ENCODE results near the gene ZNF770. TPM values are rescaled to one million over a fixed set of nuclear protein-coding genes. Genes with fewer than 3 reads are reported as not detected.

The ZNF770 gene
- total and polyA plus RNA-seq, 2 experiments from 2014 or later, result 130 to 565 TPM

DNA sequence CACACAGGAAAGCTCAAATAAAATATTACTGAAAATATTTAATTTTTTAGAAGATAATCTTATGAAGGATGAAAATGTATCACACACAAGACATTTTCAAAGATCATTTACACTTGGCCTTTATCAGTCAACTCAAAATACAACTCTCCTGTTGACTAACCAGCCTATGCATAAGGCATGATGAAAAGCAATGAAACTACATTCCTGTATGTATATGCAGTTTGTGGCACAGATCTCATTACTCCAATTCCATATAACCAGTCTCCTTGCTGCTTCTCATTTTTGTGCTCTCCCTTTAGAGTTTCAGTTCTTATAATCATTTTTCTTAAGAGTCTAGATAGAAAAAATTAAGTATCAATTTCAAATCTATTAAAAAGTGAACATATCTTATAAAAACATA lies 44.4 kb downstream of the ZNF770 start:
- no peak for DNase-seq (ENCODE audit: low spot score)
- Histone ChIP-seq H3K4me2 (no peak overlapping the region), H3K79me2 (replicated peaks; ENCODE audit: insufficient read depth) (no peaks in the 10 kb centered on the region), H2AFZ (no peak overlapping the region), H3K4me1 (ENCODE audit: insufficient read depth) (no peaks in the 10 kb centered on the region), H3K4me3 (no peak overlapping the region), H3K27ac (ENCODE audit: low read depth) (no peak overlapping the region), H3K27me3 (ENCODE audit: insufficient read depth) (no peaks in the 10 kb centered on the region), H3K9me2 (ENCODE audit: insufficient read depth) (no peaks in the 10 kb centered on the region), H4K20me1 (replicated peaks; ENCODE audit: insufficient read depth) (no peaks in the 10 kb centered on the region; the same call in 1 of the 2 replicates), H3K36me3 (ENCODE audit: insufficient read depth) (peaks cover 42% of the 10 kb centered on the region), H3F3A (replicated peaks; ENCODE audit: low read depth) (no peaks in the 10 kb centered on the region)
- no peak overlapping the region for H3K27ac Mint-ChIP-seq
- H3K36me3 Mint-ChIP-seq (ENCODE audit: low read depth), result peaks cover 43% of the 10 kb centered on the region
- H3K4me1 Mint-ChIP-seq, result no peaks in the 10 kb centered on the region
- TF ChIP-seq, protein P1, sequence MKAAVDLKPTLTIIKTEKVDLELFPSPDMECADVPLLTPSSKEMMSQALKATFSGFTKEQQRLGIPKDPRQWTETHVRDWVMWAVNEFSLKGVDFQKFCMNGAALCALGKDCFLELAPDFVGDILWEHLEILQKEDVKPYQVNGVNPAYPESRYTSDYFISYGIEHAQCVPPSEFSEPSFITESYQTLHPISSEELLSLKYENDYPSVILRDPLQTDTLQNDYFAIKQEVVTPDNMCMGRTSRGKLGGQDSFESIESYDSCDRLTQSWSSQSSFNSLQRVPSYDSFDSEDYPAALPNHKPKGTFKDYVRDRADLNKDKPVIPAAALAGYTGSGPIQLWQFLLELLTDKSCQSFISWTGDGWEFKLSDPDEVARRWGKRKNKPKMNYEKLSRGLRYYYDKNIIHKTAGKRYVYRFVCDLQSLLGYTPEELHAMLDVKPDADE (IDR thresholded peaks at IDR 0.05), result no peak
- TF ChIP-seq CREB1 (CRISPR knock-in tag; IDR thresholded peaks at IDR 0.05; ENCODE audit: low read depth) (no peak), STAT1 (IDR thresholded peaks at IDR 0.05; ENCODE audit: unreplicated experiment) (no peak), NANOG (IDR thresholded peaks at IDR 0.05; ENCODE audit: borderline replicate concordance) (no peak), ZNF331 (CRISPR knock-in tag; IDR thresholded peaks at IDR 0.05; ENCODE audit: low read depth) (no peak), EZH2 (IDR thresholded peaks at IDR 0.05; ENCODE audit: low read depth, unreplicated experiment) (no peak), POLR2AphosphoS5 (IDR thresholded peaks at IDR 0.05; ENCODE audit: low read depth) (no peak), ZNF114 (CRISPR knock-in tag; IDR thresholded peaks at IDR 0.05) (no peak), EZH2phosphoT487 (IDR thresholded peaks at IDR 0.05; ENCODE audit: unreplicated experiment) (no peak), JUNB (IDR thresholded peaks at IDR 0.05; ENCODE audit: unreplicated experiment) (no peak)
- TF ChIP-seq, protein P2, sequence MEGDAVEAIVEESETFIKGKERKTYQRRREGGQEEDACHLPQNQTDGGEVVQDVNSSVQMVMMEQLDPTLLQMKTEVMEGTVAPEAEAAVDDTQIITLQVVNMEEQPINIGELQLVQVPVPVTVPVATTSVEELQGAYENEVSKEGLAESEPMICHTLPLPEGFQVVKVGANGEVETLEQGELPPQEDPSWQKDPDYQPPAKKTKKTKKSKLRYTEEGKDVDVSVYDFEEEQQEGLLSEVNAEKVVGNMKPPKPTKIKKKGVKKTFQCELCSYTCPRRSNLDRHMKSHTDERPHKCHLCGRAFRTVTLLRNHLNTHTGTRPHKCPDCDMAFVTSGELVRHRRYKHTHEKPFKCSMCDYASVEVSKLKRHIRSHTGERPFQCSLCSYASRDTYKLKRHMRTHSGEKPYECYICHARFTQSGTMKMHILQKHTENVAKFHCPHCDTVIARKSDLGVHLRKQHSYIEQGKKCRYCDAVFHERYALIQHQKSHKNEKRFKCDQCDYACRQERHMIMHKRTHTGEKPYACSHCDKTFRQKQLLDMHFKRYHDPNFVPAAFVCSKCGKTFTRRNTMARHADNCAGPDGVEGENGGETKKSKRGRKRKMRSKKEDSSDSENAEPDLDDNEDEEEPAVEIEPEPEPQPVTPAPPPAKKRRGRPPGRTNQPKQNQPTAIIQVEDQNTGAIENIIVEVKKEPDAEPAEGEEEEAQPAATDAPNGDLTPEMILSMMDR (conservative IDR thresholded peaks at IDR 0.05; ENCODE audit: low read depth in 2 of 2), result no peak
- TF ChIP-seq, protein P3, sequence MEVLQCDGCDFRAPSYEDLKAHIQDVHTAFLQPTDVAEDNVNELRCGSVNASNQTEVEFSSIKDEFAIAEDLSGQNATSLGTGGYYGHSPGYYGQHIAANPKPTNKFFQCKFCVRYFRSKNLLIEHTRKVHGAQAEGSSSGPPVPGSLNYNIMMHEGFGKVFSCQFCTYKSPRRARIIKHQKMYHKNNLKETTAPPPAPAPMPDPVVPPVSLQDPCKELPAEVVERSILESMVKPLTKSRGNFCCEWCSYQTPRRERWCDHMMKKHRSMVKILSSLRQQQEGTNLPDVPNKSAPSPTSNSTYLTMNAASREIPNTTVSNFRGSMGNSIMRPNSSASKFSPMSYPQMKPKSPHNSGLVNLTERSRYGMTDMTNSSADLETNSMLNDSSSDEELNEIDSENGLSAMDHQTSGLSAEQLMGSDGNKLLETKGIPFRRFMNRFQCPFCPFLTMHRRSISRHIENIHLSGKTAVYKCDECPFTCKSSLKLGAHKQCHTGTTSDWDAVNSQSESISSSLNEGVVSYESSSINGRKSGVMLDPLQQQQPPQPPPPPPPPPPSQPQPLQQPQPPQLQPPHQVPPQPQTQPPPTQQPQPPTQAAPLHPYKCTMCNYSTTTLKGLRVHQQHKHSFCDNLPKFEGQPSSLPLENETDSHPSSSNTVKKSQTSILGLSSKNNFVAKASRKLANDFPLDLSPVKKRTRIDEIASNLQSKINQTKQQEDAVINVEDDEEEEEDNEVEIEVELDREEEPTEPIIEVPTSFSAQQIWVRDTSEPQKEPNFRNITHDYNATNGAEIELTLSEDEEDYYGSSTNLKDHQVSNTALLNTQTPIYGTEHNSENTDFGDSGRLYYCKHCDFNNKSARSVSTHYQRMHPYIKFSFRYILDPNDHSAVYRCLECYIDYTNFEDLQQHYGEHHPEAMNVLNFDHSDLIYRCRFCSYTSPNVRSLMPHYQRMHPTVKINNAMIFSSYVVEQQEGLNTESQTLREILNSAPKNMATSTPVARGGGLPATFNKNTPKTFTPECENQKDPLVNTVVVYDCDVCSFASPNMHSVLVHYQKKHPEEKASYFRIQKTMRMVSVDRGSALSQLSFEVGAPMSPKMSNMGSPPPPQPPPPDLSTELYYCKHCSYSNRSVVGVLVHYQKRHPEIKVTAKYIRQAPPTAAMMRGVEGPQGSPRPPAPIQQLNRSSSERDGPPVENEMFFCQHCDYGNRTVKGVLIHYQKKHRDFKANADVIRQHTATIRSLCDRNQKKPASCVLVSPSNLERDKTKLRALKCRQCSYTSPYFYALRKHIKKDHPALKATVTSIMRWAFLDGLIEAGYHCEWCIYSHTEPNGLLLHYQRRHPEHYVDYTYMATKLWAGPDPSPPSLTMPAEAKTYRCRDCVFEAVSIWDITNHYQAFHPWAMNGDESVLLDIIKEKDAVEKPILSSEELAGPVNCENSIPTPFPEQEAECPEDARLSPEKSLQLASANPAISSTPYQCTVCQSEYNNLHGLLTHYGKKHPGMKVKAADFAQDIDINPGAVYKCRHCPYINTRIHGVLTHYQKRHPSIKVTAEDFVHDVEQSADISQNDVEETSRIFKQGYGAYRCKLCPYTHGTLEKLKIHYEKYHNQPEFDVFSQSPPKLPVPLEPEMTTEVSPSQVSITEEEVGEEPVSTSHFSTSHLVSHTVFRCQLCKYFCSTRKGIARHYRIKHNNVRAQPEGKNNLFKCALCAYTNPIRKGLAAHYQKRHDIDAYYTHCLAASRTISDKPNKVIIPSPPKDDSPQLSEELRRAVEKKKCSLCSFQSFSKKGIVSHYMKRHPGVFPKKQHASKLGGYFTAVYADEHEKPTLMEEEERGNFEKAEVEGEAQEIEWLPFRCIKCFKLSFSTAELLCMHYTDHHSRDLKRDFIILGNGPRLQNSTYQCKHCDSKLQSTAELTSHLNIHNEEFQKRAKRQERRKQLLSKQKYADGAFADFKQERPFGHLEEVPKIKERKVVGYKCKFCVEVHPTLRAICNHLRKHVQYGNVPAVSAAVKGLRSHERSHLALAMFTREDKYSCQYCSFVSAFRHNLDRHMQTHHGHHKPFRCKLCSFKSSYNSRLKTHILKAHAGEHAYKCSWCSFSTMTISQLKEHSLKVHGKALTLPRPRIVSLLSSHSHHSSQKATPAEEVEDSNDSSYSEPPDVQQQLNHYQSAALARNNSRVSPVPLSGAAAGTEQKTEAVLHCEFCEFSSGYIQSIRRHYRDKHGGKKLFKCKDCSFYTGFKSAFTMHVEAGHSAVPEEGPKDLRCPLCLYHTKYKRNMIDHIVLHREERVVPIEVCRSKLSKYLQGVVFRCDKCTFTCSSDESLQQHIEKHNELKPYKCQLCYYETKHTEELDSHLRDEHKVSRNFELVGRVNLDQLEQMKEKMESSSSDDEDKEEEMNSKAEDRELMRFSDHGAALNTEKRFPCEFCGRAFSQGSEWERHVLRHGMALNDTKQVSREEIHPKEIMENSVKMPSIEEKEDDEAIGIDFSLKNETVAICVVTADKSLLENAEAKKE (CRISPR knock-in tag; IDR thresholded peaks at IDR 0.05), result no peak
- TF ChIP-seq, protein P4, sequence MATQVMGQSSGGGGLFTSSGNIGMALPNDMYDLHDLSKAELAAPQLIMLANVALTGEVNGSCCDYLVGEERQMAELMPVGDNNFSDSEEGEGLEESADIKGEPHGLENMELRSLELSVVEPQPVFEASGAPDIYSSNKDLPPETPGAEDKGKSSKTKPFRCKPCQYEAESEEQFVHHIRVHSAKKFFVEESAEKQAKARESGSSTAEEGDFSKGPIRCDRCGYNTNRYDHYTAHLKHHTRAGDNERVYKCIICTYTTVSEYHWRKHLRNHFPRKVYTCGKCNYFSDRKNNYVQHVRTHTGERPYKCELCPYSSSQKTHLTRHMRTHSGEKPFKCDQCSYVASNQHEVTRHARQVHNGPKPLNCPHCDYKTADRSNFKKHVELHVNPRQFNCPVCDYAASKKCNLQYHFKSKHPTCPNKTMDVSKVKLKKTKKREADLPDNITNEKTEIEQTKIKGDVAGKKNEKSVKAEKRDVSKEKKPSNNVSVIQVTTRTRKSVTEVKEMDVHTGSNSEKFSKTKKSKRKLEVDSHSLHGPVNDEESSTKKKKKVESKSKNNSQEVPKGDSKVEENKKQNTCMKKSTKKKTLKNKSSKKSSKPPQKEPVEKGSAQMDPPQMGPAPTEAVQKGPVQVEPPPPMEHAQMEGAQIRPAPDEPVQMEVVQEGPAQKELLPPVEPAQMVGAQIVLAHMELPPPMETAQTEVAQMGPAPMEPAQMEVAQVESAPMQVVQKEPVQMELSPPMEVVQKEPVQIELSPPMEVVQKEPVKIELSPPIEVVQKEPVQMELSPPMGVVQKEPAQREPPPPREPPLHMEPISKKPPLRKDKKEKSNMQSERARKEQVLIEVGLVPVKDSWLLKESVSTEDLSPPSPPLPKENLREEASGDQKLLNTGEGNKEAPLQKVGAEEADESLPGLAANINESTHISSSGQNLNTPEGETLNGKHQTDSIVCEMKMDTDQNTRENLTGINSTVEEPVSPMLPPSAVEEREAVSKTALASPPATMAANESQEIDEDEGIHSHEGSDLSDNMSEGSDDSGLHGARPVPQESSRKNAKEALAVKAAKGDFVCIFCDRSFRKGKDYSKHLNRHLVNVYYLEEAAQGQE (IDR thresholded peaks at IDR 0.05; ENCODE audit: unreplicated experiment), result no peak
- peaks cover 1% of the 10 kb centered on the region for H3K27me3 Mint-ChIP-seq (ENCODE audit: insufficient read depth, low read depth, poor library complexity)
- H3K9me3 Mint-ChIP-seq, result no peaks in the 10 kb centered on the region; the same call in 2 of the 3 replicates
- ATAC-seq, result no peak
- no peak overlapping the region for H3K4me3 Mint-ChIP-seq
